ENCODE data around the gene MAL. TPM values are rescaled to one million over a fixed set of nuclear protein-coding genes. Genes with fewer than 3 reads are reported as not detected.
"Not testable (repeated sequence)": the region's sequence is repeated elsewhere in the genome, so short reads cannot be mapped to it uniquely, and the experiment has no call there.

The MAL gene
- total and polyA plus RNA-seq, 3 donors from 2014 or later: 0.62 to 1.3 (median 0.79) TPM

DNA sequence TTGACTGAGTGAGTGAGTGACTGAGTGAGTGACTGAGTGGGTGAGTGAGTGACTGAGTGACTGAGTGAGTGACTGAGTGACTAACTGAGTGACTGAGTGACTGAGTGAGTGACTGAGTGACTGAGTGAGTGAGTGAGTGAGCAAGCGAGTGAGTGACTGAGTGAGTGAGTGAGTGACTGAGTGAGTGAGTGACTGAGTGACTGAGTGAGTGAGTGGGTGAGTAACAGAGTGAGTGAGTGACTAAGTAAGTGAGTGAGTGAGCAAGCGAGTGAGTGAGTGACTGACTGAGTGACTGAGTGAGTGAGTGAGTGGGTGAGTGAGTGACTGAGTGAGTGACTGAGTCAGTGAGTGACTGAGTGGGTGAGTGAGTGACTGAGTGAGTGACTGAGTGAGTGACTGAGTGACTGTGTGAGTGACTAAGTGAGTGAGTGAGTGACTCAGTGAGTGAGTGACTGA, 11.9 kb downstream of the MAL start:
- no peaks in the 10 kb centered on the region for H3K36me3 ChIP-seq (ENCODE audit: low read depth, missing control alignments)
- no peak overlapping the region for H3K4me3 ChIP-seq
- no peaks in the 10 kb centered on the region for H3K27me3 ChIP-seq
- DNase-seq: no peak
- no peak overlapping the region for H3K27ac ChIP-seq
- H3K4me1 ChIP-seq: no peaks in the 10 kb centered on the region
- intact Hi-C loops (cut with DNase I; ENCODE audit: low total_unique reads): no loop called here
- TF ChIP-seq, protein P1, sequence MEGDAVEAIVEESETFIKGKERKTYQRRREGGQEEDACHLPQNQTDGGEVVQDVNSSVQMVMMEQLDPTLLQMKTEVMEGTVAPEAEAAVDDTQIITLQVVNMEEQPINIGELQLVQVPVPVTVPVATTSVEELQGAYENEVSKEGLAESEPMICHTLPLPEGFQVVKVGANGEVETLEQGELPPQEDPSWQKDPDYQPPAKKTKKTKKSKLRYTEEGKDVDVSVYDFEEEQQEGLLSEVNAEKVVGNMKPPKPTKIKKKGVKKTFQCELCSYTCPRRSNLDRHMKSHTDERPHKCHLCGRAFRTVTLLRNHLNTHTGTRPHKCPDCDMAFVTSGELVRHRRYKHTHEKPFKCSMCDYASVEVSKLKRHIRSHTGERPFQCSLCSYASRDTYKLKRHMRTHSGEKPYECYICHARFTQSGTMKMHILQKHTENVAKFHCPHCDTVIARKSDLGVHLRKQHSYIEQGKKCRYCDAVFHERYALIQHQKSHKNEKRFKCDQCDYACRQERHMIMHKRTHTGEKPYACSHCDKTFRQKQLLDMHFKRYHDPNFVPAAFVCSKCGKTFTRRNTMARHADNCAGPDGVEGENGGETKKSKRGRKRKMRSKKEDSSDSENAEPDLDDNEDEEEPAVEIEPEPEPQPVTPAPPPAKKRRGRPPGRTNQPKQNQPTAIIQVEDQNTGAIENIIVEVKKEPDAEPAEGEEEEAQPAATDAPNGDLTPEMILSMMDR (IDR thresholded peaks at IDR 0.05): no peak
- WGBS, 2 donors: 85 to 87% methylated on average over 2 of the region's 2 CpGs
- no peaks in the 10 kb centered on the region for H3K9me3 ChIP-seq

DNA sequence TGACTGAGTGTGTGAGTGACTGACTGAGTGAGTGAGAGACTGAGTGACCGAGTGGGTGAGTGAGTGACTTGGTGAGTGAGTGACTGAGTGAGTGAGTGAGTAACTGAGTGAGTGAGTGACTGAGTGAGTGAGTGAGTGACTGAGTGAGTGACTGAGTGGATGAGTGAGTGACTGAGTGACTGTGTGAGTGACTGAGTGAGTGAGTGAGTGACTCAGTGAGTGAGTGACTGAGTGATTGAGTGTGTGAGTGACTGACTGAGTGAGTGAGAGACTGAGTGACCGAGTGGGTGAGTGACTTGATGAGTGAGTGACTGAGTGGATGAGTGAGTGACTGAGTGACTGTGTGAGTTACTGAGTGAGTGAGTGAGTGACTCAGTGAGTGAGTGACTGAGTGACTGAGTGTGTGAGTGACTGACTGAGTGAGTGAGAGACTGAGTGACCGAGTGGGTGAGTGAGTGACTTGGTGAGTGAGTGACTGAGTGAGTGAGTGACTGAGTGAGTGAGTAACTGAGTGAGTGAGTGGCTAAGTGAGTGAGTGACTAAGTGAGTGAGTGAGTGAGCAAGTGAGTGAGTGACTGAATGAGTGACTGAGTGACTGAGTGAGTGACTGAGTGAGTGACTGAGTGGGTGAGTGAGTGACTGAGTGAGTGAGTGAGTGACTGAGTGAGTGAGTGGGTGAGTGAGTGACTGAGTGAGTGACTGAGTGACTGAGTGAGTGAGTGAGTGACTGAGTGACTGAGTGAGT, 12.5 kb downstream of the MAL start:
- intact Hi-C loops (cut with DNase I; ENCODE audit: low total_unique reads); H3K4me3 ChIP-seq; H3K9me3 ChIP-seq; H3K4me1 ChIP-seq; H3K27me3 ChIP-seq; H3K36me3 ChIP-seq (ENCODE audit: low read depth, missing control alignments); DNase-seq; H3K27ac ChIP-seq: not testable (repeated sequence)
- 91 to 93% methylated on average over 3 of the region's 3 CpGs for WGBS, 2 donors

DNA sequence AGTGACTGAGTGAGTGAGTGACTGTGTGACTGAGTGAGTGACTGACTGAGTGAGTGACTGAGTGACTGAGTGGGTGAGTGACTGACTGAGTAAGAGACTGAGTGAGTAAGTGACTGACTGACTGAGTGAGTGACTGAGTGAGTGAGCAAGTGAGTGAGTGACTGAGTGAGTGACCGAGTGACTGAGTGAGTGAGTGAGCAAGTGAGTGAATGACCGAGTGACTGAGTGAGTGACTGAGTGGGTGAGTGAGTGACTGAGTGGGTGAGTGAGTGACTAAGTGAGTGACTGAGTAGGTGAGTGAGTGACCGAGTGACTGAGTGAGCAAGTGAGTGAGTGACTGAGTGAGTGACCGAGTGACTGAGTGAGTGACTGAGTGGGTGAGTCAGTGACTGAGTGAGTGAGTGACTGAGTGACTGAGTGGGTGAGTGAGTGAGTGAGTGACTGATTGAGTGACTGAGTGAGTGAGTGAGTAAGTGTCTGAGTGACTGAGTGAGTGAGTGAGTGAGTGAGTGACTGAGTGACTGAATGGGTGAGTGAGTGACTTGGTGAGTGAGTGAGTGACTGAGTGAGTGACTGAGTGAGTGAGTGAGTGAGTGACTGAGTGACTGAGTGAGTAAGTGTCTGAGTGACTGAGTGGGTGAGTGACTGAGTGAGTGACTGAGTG, 13.3 kb downstream of the MAL start:
- H3K4me3 ChIP-seq: no peak overlapping the region

GRCh38 chr2:95039363-95039762, 13.9 kb downstream of the MAL start:
- TF ChIP-seq, protein P1 (IDR thresholded peaks at IDR 0.05): no peak
- TF ChIP-seq POLR2A (IDR thresholded peaks at IDR 0.05): no peak
- DNase-seq: no peak
- H3K4me3 ChIP-seq: no peak overlapping the region
- intact Hi-C loops (cut with DNase I; ENCODE audit: low total_unique reads): no loop called here
- H3K27ac ChIP-seq: no peak overlapping the region
- no peaks in the 10 kb centered on the region for H3K9me3 ChIP-seq
- no peaks in the 10 kb centered on the region for H3K4me1 ChIP-seq
- no peaks in the 10 kb centered on the region for H3K36me3 ChIP-seq (ENCODE audit: low read depth, missing control alignments)
- 75 to 96% methylated on average over 1 of the region's 1 CpG for WGBS, 2 donors
- H3K27me3 ChIP-seq: no peaks in the 10 kb centered on the region

More for the DNA sequence above, 13.3 kb downstream of the MAL start:
- no peak for DNase-seq
- Histone ChIP-seq H3K36me3 (ENCODE audit: low read depth, missing control alignments) (no peaks in the 10 kb centered on the region), H3K27ac (no peak overlapping the region), H3K9me3 (no peaks in the 10 kb centered on the region), H3K27me3 (no peaks in the 10 kb centered on the region), H3K4me1 (no peaks in the 10 kb centered on the region)
- intact Hi-C loops (cut with DNase I; ENCODE audit: low total_unique reads): no loop called here
- 85 to 86% methylated on average over 4 of the region's 4 CpGs for WGBS, 2 donors
- no peak for TF ChIP-seq POLR2A (IDR thresholded peaks at IDR 0.05)
- TF ChIP-seq, protein P1 (IDR thresholded peaks at IDR 0.05): no peak

DNA sequence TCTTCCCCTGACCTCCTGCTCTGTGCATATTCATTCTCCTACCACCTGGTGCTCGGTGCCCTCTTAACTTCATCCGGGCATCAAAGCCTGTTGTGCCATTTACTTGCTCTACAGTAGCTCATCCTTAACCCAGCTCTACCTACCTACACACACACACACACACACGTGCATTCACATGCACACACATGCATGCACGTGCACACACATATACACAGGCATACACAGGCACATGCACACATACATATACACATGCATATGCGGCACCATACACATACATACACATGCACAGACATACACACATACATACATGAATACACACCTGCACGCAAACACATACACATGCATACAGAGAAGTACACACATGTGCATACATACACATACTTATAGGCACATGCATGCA, 14.5 kb downstream of the MAL start:
- no peak overlapping the region for H3K4me3 ChIP-seq
- no peaks in the 10 kb centered on the region for H3K4me1 ChIP-seq
- no peaks in the 10 kb centered on the region for H3K36me3 ChIP-seq (ENCODE audit: low read depth, missing control alignments)
- H3K27me3 ChIP-seq: no peaks in the 10 kb centered on the region
- DNase-seq: no peak
- TF ChIP-seq, protein P1 (IDR thresholded peaks at IDR 0.05): no peak
- no peak for TF ChIP-seq POLR2A (IDR thresholded peaks at IDR 0.05)
- H3K27ac ChIP-seq: no peak overlapping the region
- H3K9me3 ChIP-seq: no peaks in the 10 kb centered on the region
- intact Hi-C loops (cut with DNase I; ENCODE audit: low total_unique reads): no loop called here
- WGBS, 2 donors: 83% methylated on average over 6 of the region's 6 CpGs

All from testis (tissue), 3 donors.